Dermis lymphatic vessel endothelial cell (primary cell): Measurements from ENCODE around the gene PCBP4. TPM values are rescaled to one million over a fixed set of nuclear protein-coding genes. Genes with fewer than 3 reads are reported as not detected.

Source experiments
- total RNA-seq: library from RNA; depleted of rRNA; stranded (reverse); fragments of >200 nt; gene quantifications from 2 replicates; pipeline ENCODE4 v1.2.1, GENCODE V29; 2014

PCBP4 gene
- total RNA-seq = 13.1 and 16.9 TPM in 2 replicates

GRCh38 chr3:51967384-51968169 is at the start of gene PCBP4:
Gene PCBP4 (minus strand): TSS chr3:51967454. CDS start chr3:51961240, 6,214 bp downstream.

DNA sequence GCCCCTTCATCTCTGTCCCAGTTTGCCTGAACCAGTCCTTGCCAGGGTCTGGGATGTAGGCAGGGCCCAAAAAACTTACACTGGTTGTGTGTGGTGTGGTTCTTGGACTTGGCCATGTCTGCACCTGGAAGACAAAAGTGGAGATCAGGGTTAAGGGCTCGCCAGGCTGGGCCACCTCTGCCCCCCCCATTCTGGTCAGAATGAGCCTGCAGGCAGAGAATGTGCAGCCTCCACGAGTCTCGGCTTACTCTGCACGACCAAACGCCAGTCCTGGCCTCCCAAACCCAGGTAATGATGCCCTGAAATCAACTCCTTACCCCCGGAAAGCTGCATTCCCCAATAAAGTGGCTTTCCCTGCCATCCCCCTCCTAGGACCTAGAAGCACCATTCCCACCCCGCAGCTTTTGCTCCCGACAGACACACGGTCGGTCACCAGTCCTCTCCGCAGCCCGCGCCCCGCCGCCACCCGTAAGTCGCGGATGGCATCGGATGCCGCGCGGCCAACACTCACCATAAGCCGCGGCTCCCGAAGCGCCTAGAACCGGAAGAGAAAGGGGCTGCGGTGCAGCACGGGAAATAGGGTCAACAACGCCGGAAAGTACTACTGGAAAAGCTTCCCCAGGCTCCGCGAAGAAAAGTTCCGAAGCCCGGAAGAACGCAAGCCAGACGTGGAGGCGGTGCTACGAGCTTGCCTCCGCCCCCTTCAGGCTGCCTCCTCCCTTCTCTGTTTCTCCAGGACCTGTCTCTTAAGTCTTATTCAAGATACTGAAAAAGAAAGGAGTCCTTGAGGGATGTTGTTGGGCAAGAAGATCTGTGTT is 28.3 kb upstream of the PCBP4 start, which contains the start of gene RPL29:
Gene RPL29 (minus strand): TSS at position 550 of the 818 bp plus-strand sequence. CDS start 434 bp downstream, at position 116.

DNA sequence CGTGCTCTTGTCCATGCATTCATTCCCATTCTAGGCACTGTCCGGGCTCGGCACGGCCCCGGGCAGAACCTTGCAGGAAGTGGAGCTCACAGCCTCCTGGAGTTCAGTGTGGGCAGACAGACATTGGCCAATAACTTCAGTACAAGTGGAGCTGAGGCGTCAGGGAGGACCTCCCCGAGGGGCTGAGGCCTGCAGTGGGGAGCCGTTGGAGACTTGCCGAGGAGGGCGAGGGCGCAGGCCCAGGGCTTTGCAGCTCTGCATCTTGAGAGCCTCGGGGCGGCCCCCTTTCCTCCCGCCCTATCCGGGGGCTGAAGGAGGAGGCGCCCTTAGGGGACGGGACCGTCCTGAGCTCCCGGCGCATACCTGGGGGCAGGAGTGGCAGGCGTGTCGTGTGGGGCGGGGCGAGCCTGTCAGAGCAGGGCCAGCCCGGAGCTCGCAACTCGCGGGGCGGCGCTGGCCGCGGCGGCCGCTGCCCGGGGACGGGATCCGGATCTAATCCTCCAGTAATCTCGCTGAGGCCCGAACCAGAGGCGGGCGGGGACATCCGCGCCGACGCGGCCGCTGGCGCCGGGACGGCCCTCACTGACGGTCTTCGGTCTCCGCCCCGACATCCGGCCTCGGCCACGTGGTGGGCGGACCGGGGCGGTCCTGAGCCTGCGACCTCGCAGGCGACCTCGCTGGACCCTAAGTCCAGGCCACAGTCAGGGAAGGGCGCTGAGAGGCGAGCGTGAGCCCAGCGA is 15.8 kb upstream of the PCBP4 start, which contains the start of gene ACY1:
Gene ACY1 (plus strand): TSS at position 698 of the 740 bp plus-strand sequence. CDS start 530 bp downstream, outside the sequence.

DNA sequence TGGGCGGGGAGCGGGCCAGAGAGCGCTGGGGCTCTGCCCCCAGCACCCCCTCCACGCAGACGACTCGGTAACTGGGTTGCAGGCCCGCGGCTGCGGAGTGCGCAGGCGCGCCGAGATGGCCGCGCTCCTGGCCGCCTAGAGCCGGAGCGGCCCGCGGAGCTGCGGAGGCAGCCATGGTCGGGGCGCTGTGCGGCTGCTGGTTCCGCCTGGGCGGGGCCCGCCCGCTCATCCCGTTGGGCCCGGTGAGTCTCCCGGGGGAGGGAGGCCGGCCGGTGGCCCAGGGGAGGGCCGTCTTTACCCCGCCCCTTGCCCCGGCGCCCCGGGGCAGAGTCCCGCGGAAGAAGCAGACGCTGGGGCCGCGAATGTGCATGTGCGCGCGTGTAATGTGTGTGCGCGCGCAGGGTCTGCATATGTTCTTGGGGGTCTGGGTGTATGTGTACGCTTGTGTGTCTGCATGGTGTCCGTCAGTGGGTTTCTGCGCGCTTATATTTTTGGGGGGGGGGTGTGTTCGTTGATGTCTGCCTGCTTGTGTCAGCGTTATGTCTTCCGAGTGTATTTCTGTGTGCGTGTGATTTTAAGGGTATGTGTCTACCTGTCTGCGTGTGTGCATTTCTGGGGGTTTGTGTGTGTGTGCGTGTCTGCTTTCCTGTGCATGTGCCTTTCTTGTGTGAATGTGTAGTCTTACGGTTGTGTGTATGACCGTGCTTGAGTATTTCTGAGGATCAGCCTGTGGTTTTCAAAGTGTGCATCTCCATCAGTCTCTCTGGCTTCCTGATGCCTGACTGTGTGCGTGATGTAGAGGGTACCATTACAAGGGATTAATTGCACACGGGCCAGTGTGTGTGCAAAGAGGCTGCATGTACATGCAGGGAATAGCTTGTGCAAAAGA is 8.0 kb upstream of the PCBP4 start, which contains the start of gene ABHD14A:
Gene ABHD14A (plus strand): TSS at position 102 of the 889 bp plus-strand sequence. CDS start 72 bp downstream, at position 174.

DNA sequence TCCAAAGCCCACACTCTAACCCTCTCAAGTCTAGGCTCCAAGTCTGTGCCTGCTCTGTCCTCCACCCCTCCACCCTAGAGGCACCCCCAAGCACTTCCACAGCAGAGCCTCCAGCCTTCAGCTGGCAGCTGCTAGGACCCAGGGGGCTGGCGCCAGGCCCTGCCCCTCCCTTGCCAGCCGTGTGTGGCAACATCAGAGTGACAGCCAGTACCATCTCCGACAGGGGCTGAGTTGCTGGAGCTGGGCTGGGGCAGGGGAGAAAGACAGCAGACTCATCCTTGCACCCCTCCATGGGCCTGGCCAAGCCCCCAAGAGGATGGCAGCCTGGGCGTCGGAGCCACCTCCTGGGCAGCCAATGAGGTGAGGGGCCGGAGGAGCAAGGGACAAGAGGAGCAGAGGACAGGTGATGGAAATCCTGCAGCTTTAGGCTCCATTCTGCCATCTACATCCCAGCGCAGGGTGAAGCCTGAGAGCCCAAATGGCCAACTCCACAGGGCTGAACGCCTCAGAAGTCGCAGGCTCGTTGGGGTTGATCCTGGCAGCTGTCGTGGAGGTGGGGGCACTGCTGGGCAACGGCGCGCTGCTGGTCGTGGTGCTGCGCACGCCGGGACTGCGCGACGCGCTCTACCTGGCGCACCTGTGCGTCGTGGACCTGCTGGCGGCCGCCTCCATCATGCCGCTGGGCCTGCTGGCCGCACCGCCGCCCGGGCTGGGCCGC is 11.9 kb downstream of the PCBP4 start, which contains the start of gene GPR62:
Gene GPR62 (plus strand): TSS at position 207 of the 718 bp plus-strand sequence. CDS start 272 bp downstream, at position 479.

DNA sequence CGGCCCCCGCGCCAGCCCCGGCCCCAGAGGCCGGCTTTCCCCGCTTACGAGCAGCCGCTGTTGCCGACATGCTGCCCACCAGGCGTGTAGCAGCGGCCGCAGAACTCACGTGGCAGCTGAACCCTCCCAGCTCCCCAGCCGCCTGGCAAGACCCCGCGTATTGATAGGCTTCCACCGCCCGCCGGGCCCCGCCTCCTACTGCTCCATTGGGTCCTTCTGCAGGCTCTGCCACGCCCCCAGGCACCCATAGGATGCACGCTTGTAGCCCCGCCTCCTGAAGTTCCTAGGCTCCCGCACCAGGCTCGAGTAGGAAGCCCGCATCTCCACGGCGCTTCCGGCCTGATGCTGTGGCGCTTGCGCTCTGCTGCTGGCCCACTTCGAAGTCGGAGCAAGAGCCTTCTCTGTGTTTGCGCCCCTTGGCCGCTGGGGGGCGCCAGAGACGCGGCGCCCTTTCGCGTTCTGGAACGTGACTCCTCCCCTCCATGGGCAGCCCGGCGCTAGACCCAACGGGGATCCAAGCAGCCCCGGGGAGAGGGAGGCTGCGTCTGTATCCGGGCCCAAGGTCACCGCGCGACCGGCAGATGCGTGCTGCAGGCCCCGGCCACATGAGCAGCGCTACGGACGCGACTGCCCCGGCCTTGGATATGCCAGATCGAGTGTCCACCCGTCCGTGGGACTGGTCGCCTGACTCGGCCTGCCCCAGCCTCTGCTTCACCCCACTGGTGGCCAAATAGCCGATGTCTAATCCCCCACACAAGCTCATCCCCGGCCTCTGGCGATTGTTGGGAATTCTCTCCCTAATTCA is 25.3 kb downstream of the PCBP4 start, which contains the start of the genes PARP3 and RRP9:
Gene PARP3 (plus strand): TSS at position 566 of the 805 bp plus-strand sequence. CDS start 993 bp downstream, outside the sequence.
Gene RRP9 (minus strand): TSS at position 107 of the 805 bp plus-strand sequence. CDS start 37 bp downstream, at position 70.

Other genes with a start within 250 kb of the PCBP4 start
- not detected in 2 replicates for gene IQCF6, start 188.2 kb downstream of the PCBP4 start, total RNA-seq
- not detected in 2 replicates for gene IQCF2, start 105.8 kb downstream of the PCBP4 start, total RNA-seq
- gene IQCF5, start 91.9 kb downstream of the PCBP4 start, total RNA-seq = not detected in 2 replicates
- not detected in 2 replicates for gene IQCF1, start 64.1 kb downstream of the PCBP4 start, total RNA-seq
- 10.0 and 14.8 TPM in 2 replicates for gene RRP9, start 25.6 kb downstream of the PCBP4 start, total RNA-seq
- gene PARP3, start 25.1 kb downstream of the PCBP4 start, total RNA-seq = 4.7 and 4.9 TPM in 2 replicates
- under 0.01 TPM in 2 replicates for gene GPR62, start 12.1 kb downstream of the PCBP4 start, total RNA-seq
- gene ABHD14B, start 6.6 kb upstream of the PCBP4 start, total RNA-seq = 13.6 and 19.2 TPM in 2 replicates
- 4.0 and 4.4 TPM in 2 replicates for gene ABHD14A, start 7.6 kb upstream of the PCBP4 start, total RNA-seq
- 16.1 and 18.4 TPM in 2 replicates for gene ACY1, start 16.1 kb upstream of the PCBP4 start, total RNA-seq
- gene RPL29, start 28.4 kb upstream of the PCBP4 start, total RNA-seq = 1,174 and 1,234 TPM in 2 replicates
- gene DUSP7, start 89.1 kb upstream of the PCBP4 start, total RNA-seq = 8.1 and 8.3 TPM in 2 replicates
- 3.4 and 3.8 TPM in 2 replicates for gene POC1A, start 187.0 kb upstream of the PCBP4 start, total RNA-seq
- gene ALAS1, start 230.7 kb upstream of the PCBP4 start, total RNA-seq = 37.6 and 37.9 TPM in 2 replicates